Stimulated activated naive B cell treated with anti-CD40 and anti-IgM and Interleukin-4, amounts not matched to agents 10 μg/mL and 1 μg/mL and 100 μg/mL, for 72 hours (primary cell): Measurements from ENCODE around the gene CDK5RAP2.

Experiments used
- ATAC-seq, 2 donors: fragments of 150-1000 bp; cut with Tn5 transposase; replicated peaks; 2 replicates each; pipeline ENCODE4 v1.10.0; 2021; ENCODE audit warnings: moderate library complexity in 1 of 2
- DNase-seq: peaks from one replicate; pipeline ENCODE4 v3.0.0; 2021
- H3K27ac Mint-ChIP-seq: one replicate; pipeline ENCODE4 v1.8.0; 2022; ENCODE audit warnings: mild to moderate bottlenecking, mixed read lengths
- H3K27me3 Mint-ChIP-seq, 2 donors: one replicate each; pipeline ENCODE4 v1.8.0; 2022; ENCODE audit warnings: mixed read lengths in 2 of 2
- H3K36me3 Mint-ChIP-seq, 2 donors: one replicate each; pipeline ENCODE4 v1.8.0; 2022; ENCODE audit warnings: mixed read lengths in 2 of 2, mild to moderate bottlenecking in 1 of 2
- H3K4me1 Mint-ChIP-seq, 2 donors: one replicate each; pipeline ENCODE4 v1.8.0; 2022; ENCODE audit warnings: mixed read lengths in 2 of 2, mild to moderate bottlenecking in 1 of 2
- H3K4me3 Mint-ChIP-seq, 2 donors: one replicate each; pipeline ENCODE4 v1.8.0; 2022; ENCODE audit warnings: mild to moderate bottlenecking in 2 of 2, mixed read lengths in 2 of 2, moderate library complexity in 1 of 2
- H3K9me3 Mint-ChIP-seq, 2 donors: one replicate each; pipeline ENCODE4 v1.8.0; 2022; ENCODE audit warnings: mixed read lengths in 2 of 2, mild to moderate bottlenecking in 1 of 2

CDK5RAP2 gene

GRCh38 chr9:120377268-120378159, 202.5 kb downstream of the CDK5RAP2 start:
- no peak for ATAC-seq
- Mint-ChIP-seq H3K36me3 (peaks cover 13 to 54% of the 10 kb centered on the region in 2 donors), H3K4me1 (no peaks in the 10 kb centered on the region), H3K27ac (no peak overlapping the region), H3K27me3 (no peaks in the 10 kb centered on the region), H3K4me3 (no peak overlapping the region), H3K9me3 (peaks cover 4 to 6% of the 10 kb centered on the region in 2 donors)
- DNase-seq: no peak

DNA sequence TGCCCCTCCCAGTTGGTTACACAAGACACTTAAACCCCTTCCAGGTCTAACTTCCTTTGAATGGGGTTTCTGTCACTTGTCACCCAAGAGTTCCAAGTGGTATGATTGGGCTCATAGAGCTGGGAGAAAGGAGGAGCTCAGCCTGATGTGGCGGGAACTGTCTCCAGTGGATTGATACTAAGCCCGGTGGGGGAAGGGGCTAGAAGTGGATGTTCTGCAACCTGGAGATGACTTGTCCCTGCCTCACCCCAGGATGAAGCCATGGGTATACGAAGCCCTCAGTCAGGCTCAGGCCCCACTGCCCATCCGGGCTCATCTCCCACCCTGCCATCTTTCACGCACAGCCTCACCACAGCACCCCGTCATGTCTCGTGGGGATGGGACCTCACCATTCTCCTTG, 203.9 kb downstream of the CDK5RAP2 start:
- ATAC-seq (no peak), DNase-seq (no peak)
- H3K27me3 Mint-ChIP-seq: no peaks in the 10 kb centered on the region
- no peaks in the 10 kb centered on the region for H3K4me1 Mint-ChIP-seq
- peaks cover 10 to 47% of the 10 kb centered on the region in 2 donors for H3K36me3 Mint-ChIP-seq
- H3K9me3 Mint-ChIP-seq: peaks cover 4 to 6% of the 10 kb centered on the region in 2 donors
- H3K27ac Mint-ChIP-seq: no peak overlapping the region
- H3K4me3 Mint-ChIP-seq: no peak overlapping the region

GRCh38 chr9:120375316-120375715, 204.7 kb downstream of the CDK5RAP2 start:
- H3K36me3 Mint-ChIP-seq: peaks cover 11 to 39% of the 10 kb centered on the region in 2 donors
- no peak overlapping the region for H3K4me3 Mint-ChIP-seq
- H3K27me3 Mint-ChIP-seq: no peaks in the 10 kb centered on the region
- ATAC-seq (no peak), DNase-seq (no peak)
- H3K27ac Mint-ChIP-seq: no peak overlapping the region
- no peaks in the 10 kb centered on the region for H3K4me1 Mint-ChIP-seq
- H3K9me3 Mint-ChIP-seq: peaks cover 4 to 5% of the 10 kb centered on the region in 2 donors

- H3K27ac Mint-ChIP-seq: no peak overlapping the region
- H3K4me1 Mint-ChIP-seq: no peaks in the 10 kb centered on the region
- peaks cover 0 to 4% of the 10 kb centered on the region in 2 donors for H3K9me3 Mint-ChIP-seq
- ATAC-seq (no peak), DNase-seq (no peak)
- H3K36me3 Mint-ChIP-seq: peaks cover 8 to 34% of the 10 kb centered on the region in 2 donors
- no peaks in the 10 kb centered on the region for H3K27me3 Mint-ChIP-seq
- no peak overlapping the region for H3K4me3 Mint-ChIP-seq
Measured at GRCh38 chr9:120374817-120375216, 205.2 kb downstream of the CDK5RAP2 start.

GRCh38 chr9:120374239-120374638, 205.7 kb downstream of the CDK5RAP2 start:
- ATAC-seq (no peak), DNase-seq (no peak)
- peaks cover 0 to 4% of the 10 kb centered on the region in 2 donors for H3K9me3 Mint-ChIP-seq
- no peaks in the 10 kb centered on the region for H3K4me1 Mint-ChIP-seq
- H3K27me3 Mint-ChIP-seq: no peaks in the 10 kb centered on the region
- no peak overlapping the region for H3K4me3 Mint-ChIP-seq
- peaks cover 7 to 28% of the 10 kb centered on the region in 2 donors for H3K36me3 Mint-ChIP-seq
- H3K27ac Mint-ChIP-seq: no peak overlapping the region

DNA sequence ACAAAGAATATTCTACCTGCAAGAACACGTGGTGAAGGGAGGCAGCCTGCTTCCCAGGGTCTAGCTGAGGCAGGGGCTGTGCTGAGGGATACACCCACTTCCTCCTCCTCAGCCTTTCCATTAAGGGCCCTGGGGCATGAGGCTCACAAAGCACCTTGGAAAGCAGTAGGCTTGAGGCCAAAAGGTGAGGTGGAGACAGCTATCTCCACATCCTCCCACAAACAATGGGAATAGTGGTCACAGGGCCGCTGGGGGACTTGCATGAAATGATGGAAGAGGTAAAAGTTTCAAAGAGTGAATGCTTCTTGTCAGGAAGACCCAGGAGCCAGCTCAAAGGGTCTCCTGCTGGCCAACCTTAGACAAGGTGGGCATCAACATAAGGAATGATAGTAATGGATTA, 207.9 kb downstream of the CDK5RAP2 start:
- DNase-seq (no peak), ATAC-seq (no peak)
- Mint-ChIP-seq H3K4me1 (no peaks in the 10 kb centered on the region), H3K9me3 (peaks cover 6% of the 10 kb centered on the region in 2 donors), H3K4me3 (no peak overlapping the region), H3K36me3 (peaks cover 4 to 8% of the 10 kb centered on the region in 2 donors), H3K27ac (no peak overlapping the region), H3K27me3 (no peaks in the 10 kb centered on the region)

GRCh38 chr9:120369608-120370220, 210.3 kb downstream of the CDK5RAP2 start:
- ATAC-seq: no peak
- Mint-ChIP-seq H3K27ac (no peak overlapping the region), H3K27me3 (no peaks in the 10 kb centered on the region), H3K4me1 (no peaks in the 10 kb centered on the region), H3K9me3 (peaks cover 6 to 9% of the 10 kb centered on the region in 2 donors), H3K4me3 (no peak overlapping the region), H3K36me3 (peaks cover 8 to 11% of the 10 kb centered on the region in 2 donors)
- DNase-seq: no peak

DNA sequence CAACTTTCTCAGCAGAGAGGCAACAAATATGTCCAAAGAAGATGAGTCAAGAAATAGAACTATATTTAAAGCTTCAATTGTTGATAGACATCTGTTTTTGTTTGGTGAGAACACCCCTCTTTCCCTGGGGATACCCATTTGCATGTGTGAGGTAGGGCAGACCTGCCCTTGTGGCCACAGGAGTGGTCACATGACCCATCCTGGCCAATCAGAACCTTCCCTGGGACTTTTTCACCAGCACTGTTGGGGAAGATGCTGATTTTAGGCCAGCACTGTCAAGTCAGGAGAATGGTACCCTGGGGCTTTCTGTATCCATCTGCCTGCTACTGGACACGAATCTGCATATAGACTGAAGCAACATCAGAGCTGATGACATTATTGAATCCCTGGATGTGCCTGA, 211.2 kb downstream of the CDK5RAP2 start:
- Mint-ChIP-seq H3K4me3 (no peak overlapping the region), H3K27ac (no peak overlapping the region), H3K9me3 (peaks cover 6% of the 10 kb centered on the region in 2 donors), H3K27me3 (no peaks in the 10 kb centered on the region), H3K4me1 (no peaks in the 10 kb centered on the region), H3K36me3 (peaks cover 7% of the 10 kb centered on the region in 2 donors)
- DNase-seq: no peak
- ATAC-seq: no peak

DNA sequence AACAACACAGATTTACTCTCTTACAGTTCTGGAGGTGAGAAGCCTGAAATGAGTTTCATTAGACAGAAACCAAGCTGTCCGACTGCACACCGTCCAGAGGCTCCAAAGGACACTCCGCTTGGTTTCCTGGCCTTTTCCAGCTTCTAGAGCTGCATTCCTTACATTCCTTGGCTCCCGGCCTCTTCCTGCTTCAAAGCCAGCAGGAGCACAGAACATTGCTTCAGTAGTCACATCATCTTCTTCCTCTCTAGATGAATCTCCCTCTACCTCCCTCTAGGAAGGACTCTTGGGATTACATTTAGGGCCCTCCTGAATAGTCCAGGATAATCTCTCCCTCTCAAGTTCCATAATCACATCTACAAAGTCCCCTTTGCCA, 213.3 kb downstream of the CDK5RAP2 start:
- Mint-ChIP-seq H3K27me3 (peaks cover 0 to 3% of the 10 kb centered on the region in 2 donors), H3K4me3 (no peak overlapping the region), H3K9me3 (peaks cover 6% of the 10 kb centered on the region in 2 donors), H3K36me3 (peaks cover 7% of the 10 kb centered on the region in 2 donors), H3K27ac (no peak overlapping the region), H3K4me1 (no peaks in the 10 kb centered on the region)
- no peak for DNase-seq
- no peak for ATAC-seq

GRCh38 chr9:120365386-120365785, 214.6 kb downstream of the CDK5RAP2 start:
- no peak for ATAC-seq
- Mint-ChIP-seq H3K36me3 (peaks cover 6 to 7% of the 10 kb centered on the region in 2 donors), H3K9me3 (peaks cover 6% of the 10 kb centered on the region in 2 donors), H3K27me3 (peaks cover 0 to 3% of the 10 kb centered on the region in 2 donors), H3K4me1 (no peaks in the 10 kb centered on the region), H3K27ac (no peak overlapping the region), H3K4me3 (no peak overlapping the region)
- no peak for DNase-seq

GRCh38 chr9:120363697-120364096, 216.3 kb downstream of the CDK5RAP2 start:
- DNase-seq: no peak
- no peak overlapping the region for H3K4me3 Mint-ChIP-seq
- H3K27ac Mint-ChIP-seq: no peak overlapping the region
- peaks cover 4 to 7% of the 10 kb centered on the region in 2 donors for H3K36me3 Mint-ChIP-seq
- ATAC-seq: no peak
- peaks cover 3 to 4% of the 10 kb centered on the region in 2 donors for H3K9me3 Mint-ChIP-seq
- no peaks in the 10 kb centered on the region for H3K4me1 Mint-ChIP-seq
- H3K27me3 Mint-ChIP-seq: peaks cover 0 to 3% of the 10 kb centered on the region in 2 donors

DNA sequence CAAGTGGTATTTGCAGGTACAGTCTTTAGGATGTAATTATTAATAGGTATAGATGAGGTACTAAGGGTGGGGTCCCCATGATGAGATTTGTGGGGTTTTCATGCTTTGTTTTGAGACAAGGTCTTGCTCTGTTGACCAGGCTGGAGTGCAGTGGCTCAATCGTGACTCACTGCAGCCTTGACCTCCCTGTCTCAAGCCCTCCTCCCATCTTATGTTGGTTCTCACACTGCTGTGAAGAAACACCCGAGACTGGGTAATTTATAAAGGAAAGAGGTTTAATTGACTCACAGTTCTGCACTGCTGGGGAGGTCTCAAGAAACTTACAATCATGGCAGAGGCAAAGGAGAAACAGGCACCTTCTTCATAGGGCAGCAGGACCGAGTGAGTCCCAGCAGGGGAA, 217.5 kb downstream of the CDK5RAP2 start:
- Mint-ChIP-seq H3K4me3 (no peak overlapping the region), H3K27ac (no peak overlapping the region), H3K9me3 (peaks cover 0 to 3% of the 10 kb centered on the region in 2 donors), H3K4me1 (no peaks in the 10 kb centered on the region), H3K27me3 (peaks cover 0 to 3% of the 10 kb centered on the region in 2 donors), H3K36me3 (peaks cover 4 to 7% of the 10 kb centered on the region in 2 donors)
- DNase-seq: no peak
- ATAC-seq: no peak

DNA sequence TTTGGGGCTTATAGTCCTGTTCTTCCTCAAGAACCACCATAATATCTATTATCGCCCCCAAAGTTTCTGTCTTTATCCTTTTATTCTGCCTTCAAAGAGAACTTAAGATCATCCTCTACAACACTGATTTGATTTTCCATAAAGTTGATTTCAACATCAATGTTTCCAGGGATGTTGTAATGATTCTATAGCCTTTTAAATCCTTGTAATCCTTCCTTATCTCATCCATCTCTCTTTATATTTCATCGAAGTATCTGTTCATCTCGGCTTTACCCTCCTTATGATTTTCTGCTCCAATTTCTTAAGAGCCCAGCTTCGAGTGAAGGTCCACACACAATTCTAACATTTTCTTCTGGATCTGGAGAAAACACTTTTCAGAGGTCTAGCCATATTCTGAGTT, 218.4 kb downstream of the CDK5RAP2 start:
- Mint-ChIP-seq H3K9me3 (peaks cover 0 to 3% of the 10 kb centered on the region in 2 donors), H3K4me3 (no peak overlapping the region)

DNA sequence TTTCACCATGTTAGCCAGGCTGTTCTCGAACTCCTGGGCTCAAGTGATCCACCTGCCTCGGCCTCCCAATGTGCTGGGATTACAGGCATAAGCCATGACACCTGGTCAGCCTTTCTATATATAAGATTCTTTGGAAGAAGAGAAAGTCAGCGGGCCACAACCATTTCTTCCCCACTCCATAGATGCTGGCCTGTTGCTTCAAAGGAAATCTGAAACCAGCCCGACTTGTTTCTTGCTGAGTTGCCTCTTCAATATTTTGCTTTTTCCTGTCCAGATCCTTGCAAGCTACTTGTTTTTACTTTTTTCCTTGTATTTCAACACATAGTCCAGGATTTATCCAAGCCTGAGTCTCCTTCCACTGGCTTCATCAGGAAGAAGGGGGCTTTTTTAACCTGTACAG, 219.5 kb downstream of the CDK5RAP2 start:
- ATAC-seq (no peak), DNase-seq (no peak)
- Mint-ChIP-seq H3K27ac (no peak overlapping the region), H3K9me3 (peaks cover 0 to 5% of the 10 kb centered on the region in 2 donors), H3K4me1 (no peaks in the 10 kb centered on the region), H3K36me3 (peaks cover 7 to 11% of the 10 kb centered on the region in 2 donors), H3K4me3 (no peak overlapping the region), H3K27me3 (peaks cover 0 to 3% of the 10 kb centered on the region in 2 donors)

More for the DNA sequence above, 218.4 kb downstream of the CDK5RAP2 start:
- H3K4me1 Mint-ChIP-seq: no peaks in the 10 kb centered on the region
- H3K36me3 Mint-ChIP-seq: peaks cover 4 to 7% of the 10 kb centered on the region in 2 donors
- peaks cover 0 to 3% of the 10 kb centered on the region in 2 donors for H3K27me3 Mint-ChIP-seq
- ATAC-seq (no peak), DNase-seq (no peak)
- H3K27ac Mint-ChIP-seq: no peak overlapping the region

- DNase-seq (no peak), ATAC-seq (no peak)
- Mint-ChIP-seq H3K9me3 (peaks cover 0 to 4% of the 10 kb centered on the region in 2 donors), H3K4me1 (no peaks in the 10 kb centered on the region), H3K4me3 (no peak overlapping the region), H3K27ac (no peak overlapping the region), H3K36me3 (peaks cover 3 to 11% of the 10 kb centered on the region in 2 donors), H3K27me3 (peaks cover 0 to 3% of the 10 kb centered on the region in 2 donors)
Measured at GRCh38 chr9:120360046-120360445, 219.9 kb downstream of the CDK5RAP2 start.
